8988T (cell line): Measurements from ENCODE around the gene FUT1.
"Not testable (repeated sequence)": the region's sequence is repeated elsewhere in the genome, so short reads cannot be mapped to it uniquely, and the experiment has no call there.

Experiments
- DNase-seq: peaks from one replicate; pipeline ENCODE4 v3.0.0; 2011

Gene FUT1

GRCh38 chr19:48740164-48740972, 12.1 kb downstream of the FUT1 start, which contains the start of gene RASIP1:
Gene RASIP1, minus strand, starts transcription at chr19:48740610. Its CDS starts 328 bp downstream, at chr19:48740282.
- DNase-seq = no peak

- DNase-seq = no peak
These were observed 12.9 kb downstream of the FUT1 start for GRCh38 chr19:48739404-48740163.

DNA sequence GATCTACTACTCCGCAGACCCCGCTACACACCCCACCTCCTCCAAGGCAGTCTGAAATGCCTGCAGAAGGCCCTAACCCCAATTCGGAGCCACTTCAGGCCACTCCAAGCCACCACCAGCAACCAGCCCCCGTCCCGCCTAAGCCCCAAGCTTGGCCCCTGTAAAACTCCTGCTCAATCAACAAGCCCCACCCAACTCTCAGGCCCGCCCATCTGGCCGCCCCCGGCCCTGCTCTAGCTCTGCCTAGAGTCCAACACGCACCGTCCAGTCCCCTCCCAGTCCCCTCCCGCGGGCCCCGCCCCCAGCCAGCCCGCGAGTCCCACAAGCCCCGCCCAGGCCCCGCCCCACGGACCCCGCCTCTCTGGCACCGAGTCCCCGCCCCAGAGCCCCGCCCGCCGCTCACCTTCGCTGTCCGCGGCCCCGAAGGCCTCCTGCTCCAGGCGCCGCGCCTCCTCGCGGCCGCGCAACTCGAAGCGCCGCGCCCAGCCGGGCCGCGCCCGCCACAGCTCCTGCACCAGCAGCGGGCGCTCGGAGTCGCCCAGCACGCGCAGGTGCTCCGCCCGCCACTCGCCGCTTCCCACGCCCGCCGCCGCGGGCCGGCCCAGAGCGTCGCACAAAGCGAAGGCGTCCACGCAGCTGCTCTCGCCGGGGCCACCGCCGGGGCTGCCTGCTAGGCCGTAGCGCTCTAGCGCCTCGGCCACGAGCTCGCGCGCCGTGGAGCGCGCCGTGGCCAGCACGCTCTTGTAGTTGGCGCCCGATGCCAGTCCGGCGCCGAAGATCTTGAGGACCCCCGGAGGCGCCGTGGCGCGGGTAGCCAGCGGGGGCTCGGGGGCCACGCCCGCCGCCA, 13.7 kb downstream of the FUT1 start:
- peak; percentile 96 for DNase-seq

DNA sequence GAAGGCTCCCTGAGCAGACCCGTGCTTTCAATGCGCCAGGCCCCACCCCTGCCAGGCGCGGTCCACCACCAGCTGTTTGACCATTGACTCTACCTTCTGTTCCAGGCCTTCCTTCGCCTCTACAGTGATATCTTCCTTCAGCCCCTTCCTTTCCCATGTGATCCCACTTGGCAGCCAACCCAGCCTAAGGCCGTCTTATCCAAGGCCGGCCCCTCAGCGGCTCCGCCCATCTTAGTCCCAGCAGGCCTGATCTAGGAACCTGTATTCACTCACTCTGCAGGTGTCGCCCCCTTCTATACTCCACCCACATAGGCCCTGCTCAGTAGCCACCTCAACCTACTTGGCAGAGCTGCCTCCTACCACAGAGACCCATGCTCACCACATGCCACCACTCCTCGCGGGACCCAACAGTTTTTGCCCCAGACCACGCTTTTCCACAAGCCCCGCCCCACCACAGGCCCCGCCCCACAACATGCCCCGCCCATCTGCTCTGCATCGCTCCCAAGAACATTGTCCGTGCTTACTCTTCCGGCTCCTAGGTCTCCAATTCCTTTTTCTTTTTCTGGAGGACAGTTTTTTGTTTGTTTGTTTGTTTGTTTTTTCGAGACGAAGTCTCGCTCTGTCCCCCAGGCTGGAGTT, 15.0 kb downstream of the FUT1 start:
- no peak for DNase-seq

DNA sequence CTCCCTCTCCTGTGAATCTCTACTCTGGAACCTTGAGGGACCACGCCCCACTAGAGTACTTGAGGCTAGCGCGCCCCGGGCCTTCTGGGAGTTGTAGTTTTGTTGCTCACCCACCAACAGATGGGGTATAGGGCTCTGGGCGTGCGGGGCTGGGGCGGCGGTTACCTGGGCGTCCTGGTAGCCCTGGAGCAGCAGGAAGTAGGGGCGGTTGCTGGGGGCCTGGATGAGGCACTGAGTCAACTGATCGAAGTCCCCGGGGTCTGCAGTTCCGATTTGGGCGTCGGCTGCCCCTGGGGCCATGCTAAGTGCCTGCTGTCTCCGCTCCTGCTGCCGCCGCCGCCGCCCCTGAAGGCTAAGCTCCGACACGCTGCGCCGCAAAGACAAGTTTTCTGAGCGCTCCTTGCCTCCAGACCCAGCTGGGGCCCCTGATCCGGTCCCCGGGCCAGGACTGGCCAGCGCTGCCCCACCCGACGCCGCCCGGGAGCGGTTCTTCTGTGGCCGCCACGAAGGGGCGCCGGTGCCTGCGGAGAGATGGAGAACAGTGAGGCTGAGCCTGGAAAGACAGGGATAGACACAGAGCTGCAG, 17.3 kb downstream of the FUT1 start:
- DNase-seq = no peak

GRCh38 chr19:48734625-48735024, 17.8 kb downstream of the FUT1 start:
- DNase-seq = no peak

- DNase-seq = no peak
These were observed 21.0 kb downstream of the FUT1 start for GRCh38 chr19:48731452-48731851.

- DNase-seq = peak; percentile 8
These were observed 23.4 kb downstream of the FUT1 start for GRCh38 chr19:48728911-48729664.

GRCh38 chr19:48726556-48726955, 25.9 kb downstream of the FUT1 start:
- no peak for DNase-seq

DNA sequence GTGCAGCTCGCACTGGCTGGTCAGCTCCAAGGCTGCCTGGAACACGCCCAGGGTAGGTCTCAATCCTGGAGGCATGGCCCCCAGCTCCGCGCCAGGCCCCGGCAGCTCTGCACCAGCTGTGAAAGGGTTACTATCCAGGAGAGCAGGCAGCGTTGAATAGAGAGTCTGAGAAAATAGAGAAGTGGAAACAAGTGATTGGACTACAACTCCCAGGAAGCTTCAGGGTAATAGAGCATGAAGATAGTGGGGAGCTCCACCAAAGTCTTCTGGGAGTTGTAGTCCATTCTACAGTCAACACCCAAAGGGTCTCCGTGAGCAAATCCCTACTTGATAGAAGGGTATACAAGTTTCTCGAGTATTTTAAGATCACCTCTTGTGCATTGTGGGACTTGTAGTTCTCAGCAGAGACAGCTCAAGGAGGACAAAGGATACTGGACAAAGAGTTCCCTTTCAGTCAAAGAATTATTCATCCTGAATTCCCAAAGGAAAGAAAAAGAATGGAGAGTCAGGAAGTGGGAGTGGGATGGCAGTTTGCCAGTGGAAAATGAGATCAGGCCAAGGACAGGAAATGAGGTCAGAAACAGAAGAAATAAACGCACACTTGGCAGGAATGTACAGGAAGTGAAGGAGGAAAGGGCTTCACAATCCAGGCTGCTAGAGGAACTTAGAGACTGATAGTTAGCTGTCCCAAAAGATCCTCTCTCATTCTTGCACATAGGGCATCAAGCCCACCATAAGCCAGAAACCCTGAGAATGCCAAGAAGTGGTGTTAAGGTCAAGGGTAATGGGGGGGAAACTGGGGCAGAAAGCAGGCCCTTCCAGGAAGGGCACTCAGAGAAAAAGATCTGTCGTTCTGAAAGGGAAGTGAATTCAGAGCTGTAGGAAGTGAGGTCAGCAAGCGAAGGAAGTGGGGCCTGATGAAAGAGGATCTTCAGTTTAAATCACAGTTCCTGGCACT, 27.4 kb downstream of the FUT1 start:
- DNase-seq = no peak

GRCh38 chr19:48722196-48722708, 30.2 kb downstream of the FUT1 start:
- no peak for DNase-seq

GRCh38 chr19:48720613-48721296, 31.7 kb downstream of the FUT1 start:
- peak; percentile 91 for DNase-seq

DNA sequence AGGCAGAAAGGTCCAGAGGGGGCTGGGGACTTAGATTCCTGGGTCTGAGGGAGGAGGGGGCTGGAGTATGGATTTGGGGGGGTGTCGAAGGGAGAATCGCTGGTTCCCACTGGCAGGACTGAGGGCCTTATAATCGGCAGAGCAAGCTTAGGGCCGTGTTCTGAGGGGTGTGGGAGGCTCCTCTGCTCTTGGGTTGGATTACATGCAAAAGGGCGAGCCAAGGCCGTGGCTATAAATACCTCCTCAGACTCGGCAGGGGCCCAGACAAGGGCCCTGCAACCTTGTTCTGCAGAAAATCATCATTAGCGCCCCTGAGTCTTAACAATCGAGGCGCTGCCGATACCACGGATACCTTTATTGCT, 32.2 kb downstream of the FUT1 start:
- DNase-seq = no peak

- no peak for DNase-seq
These were observed 32.9 kb downstream of the FUT1 start, which contains the start of gene MAMSTR for GRCh38 chr19:48719263-48720171. Gene MAMSTR, minus strand, starts transcription at chr19:48719725. Its CDS starts 694 bp downstream, at chr19:48719031.

DNA sequence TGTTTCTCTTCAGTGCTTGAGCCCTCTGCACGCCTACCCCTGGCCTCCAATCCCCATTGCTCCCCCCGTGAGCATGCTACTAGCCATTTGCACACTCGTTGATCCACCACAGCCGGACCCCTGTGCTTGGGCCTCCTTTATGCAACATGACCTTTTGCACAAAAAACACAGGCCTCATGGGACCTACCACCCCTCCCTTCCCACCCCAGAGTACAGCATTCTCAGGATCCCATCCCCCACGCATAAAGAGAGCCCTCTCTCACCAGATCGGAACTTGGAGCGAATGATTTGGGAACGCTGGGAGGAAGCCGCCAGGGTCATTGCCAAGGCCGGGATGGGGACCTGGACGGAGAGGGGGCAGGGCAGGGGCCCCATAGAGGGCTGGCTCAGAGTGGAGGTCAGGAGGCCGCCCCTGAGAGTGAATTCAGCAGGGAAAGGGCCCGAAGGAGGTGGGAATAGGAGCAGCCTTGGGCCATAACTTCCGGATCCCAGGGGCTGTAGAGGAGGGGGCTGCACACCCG, 33.7 kb downstream of the FUT1 start:
- DNase-seq = no peak

- not testable (repeated sequence) for DNase-seq
These were observed 34.3 kb downstream of the FUT1 start for GRCh38 chr19:48718106-48718505.

GRCh38 chr19:48716562-48717291, 35.7 kb downstream of the FUT1 start:
- DNase-seq = no peak
